Gastrocnemius medialis (tissue), 4 donors: ENCODE measurements around the gene RPUSD3.

Source experiments
- CTCF ChIP-seq, 5 experiments: fragments of 450-650 bp in 3 of 5; fragments of 200-600 bp in 2 of 5; sonication (generic) in 2 of 5; IDR thresholded peaks in 4 of 5; conservative IDR thresholded peaks in 1 of 5; 1 replicate in 4 of 5; 2 replicates in 1 of 5; pipeline ENCODE4 v1.5.1; 2016 to 2019; ENCODE audit warnings: antibody characterized with exemption in 5 of 5, mild to moderate bottlenecking in 3 of 5, moderate library complexity in 3 of 5
- POLR2A ChIP-seq, 2 donors: fragments of 450-650 bp; IDR thresholded peaks; one replicate each; pipeline ENCODE4 v1.6.1; 2017; ENCODE audit warnings: antibody characterized with exemption in 2 of 2, mild to moderate bottlenecking in 2 of 2, moderate library complexity in 2 of 2

GRCh38 chr3:9887480-9887879 is 43.7 kb upstream of the RPUSD3 start:
- TF ChIP-seq POLR2A (IDR thresholded peaks at IDR 0.05) = no peak
- TF ChIP-seq CTCF (IDR thresholded peaks at IDR 0.05 in 4 of 5, conservative IDR thresholded peaks at IDR 0.05 in 1 of 5) = no peak
